Stimulated activated CD8-positive, alpha-beta memory T cell treated with anti-CD3 and anti-CD28 coated beads, Interleukin-15, amount 100 ng/mL, for 24 hours (primary cell): ENCODE results near the gene SLC7A5.
"Not testable (repeated sequence)": the region's sequence is repeated elsewhere in the genome, so short reads cannot be mapped to it uniquely, and the experiment has no call there.

Experiments used
- DNase-seq: peaks from one replicate; pipeline ENCODE4 v3.0.0-alpha.2; 2020; ENCODE audit warnings: low read depth

The SLC7A5 gene

GRCh38 chr16:87834005-87834667 lies 35.2 kb downstream of the SLC7A5 start:
- no peak for DNase-seq

GRCh38 chr16:87833548-87833947 lies 35.8 kb downstream of the SLC7A5 start:
- DNase-seq = no peak

- DNase-seq = no peak
These were observed 36.4 kb downstream of the SLC7A5 start for GRCh38 chr16:87832741-87833502.

- DNase-seq = no peak
These were observed 37.2 kb downstream of the SLC7A5 start for GRCh38 chr16:87832137-87832527.

- no peak for DNase-seq
These were observed 37.7 kb downstream of the SLC7A5 start for GRCh38 chr16:87831421-87832136.

GRCh38 chr16:87830673-87831420 lies 38.5 kb downstream of the SLC7A5 start:
- DNase-seq = no peak

- no peak for DNase-seq
These were observed 39.2 kb downstream of the SLC7A5 start for GRCh38 chr16:87829988-87830672.

- DNase-seq = no peak
These were observed 39.7 kb downstream of the SLC7A5 start for GRCh38 chr16:87829622-87829980.

GRCh38 chr16:87828907-87829621 lies 40.2 kb downstream of the SLC7A5 start:
- DNase-seq = no peak

- DNase-seq = no peak
These were observed 41.0 kb downstream of the SLC7A5 start for GRCh38 chr16:87828071-87828906.

GRCh38 chr16:87827588-87827915 lies 41.8 kb downstream of the SLC7A5 start:
- not testable (repeated sequence) for DNase-seq

GRCh38 chr16:87826798-87827587 lies 42.3 kb downstream of the SLC7A5 start:
- DNase-seq = no peak

GRCh38 chr16:87826407-87826797 lies 42.9 kb downstream of the SLC7A5 start:
- DNase-seq = not testable (repeated sequence)

- DNase-seq = not testable (repeated sequence)
These were observed 43.5 kb downstream of the SLC7A5 start for GRCh38 chr16:87825842-87826120.

- DNase-seq = no peak
These were observed 44.1 kb downstream of the SLC7A5 start for GRCh38 chr16:87824991-87825841.

GRCh38 chr16:87824016-87824990 lies 45.0 kb downstream of the SLC7A5 start:
- DNase-seq = no peak

- no peak for DNase-seq
These were observed 46.0 kb downstream of the SLC7A5 start for GRCh38 chr16:87823181-87823929.
